ENCODE measurements around the gene FMN1. TPM values are rescaled to one million over a fixed set of nuclear protein-coding genes. Genes with fewer than 3 reads are reported as not detected.
A peak's percentile ranks its signal among the peaks of the same experiment; 100 is the strongest.

FMN1 gene
- total RNA-seq, 2 donors from 2014 or later = 0.60 to 1.1 TPM

- TF ChIP-seq CTCF (conservative IDR thresholded peaks at IDR 0.05) = no peak
- no peaks in the 10 kb centered on the region for H3K9me3 ChIP-seq (ENCODE audit: control insufficient read depth, low read length)
- Mint-ChIP-seq H3K27ac (no peak overlapping the region), H3K9me3 (no peaks in the 10 kb centered on the region), H3K27me3 (ENCODE audit: insufficient read depth) (peaks cover 28% of the 10 kb centered on the region), H3K4me3 (no peak overlapping the region), H3K36me3 (ENCODE audit: low read depth) (no peaks in the 10 kb centered on the region), H3K4me1 (peaks cover 66% of the 10 kb centered on the region)
- WGBS, 2 experiments (ENCODE audit: insufficient coverage in 1 of 2, insufficient read length in 1 of 2) = 67 to 76% methylated on average over 1 to 5 of the region's 5 CpGs
- no peak overlapping the region for H3K27ac ChIP-seq (ENCODE audit: low read depth, low read length)
- H3K36me3 ChIP-seq (ENCODE audit: control insufficient read depth, insufficient read depth, low read length) = no peaks in the 10 kb centered on the region
- peaks cover 32% of the 10 kb centered on the region for H3K4me1 ChIP-seq (ENCODE audit: control insufficient read depth, insufficient read depth, low read length)
- no peak overlapping the region for H3K4me3 ChIP-seq (ENCODE audit: low read length)
- H3K27me3 ChIP-seq (ENCODE audit: control insufficient read depth, insufficient read depth, low read length, poor library complexity, severe bottlenecking) = peaks cover 11% of the 10 kb centered on the region
- H3K9ac ChIP-seq (ENCODE audit: extremely low read depth, low read length, poor library complexity, severe bottlenecking) = no peak overlapping the region
- DNase-seq = no peak
Measured at GRCh38 chr15:33197636-33198035, 3.1 kb upstream of the FMN1 start.

GRCh38 chr15:33194237-33194636 is 277 bp downstream of the FMN1 start:
- H3K36me3 ChIP-seq (ENCODE audit: control insufficient read depth, insufficient read depth, low read length) = no peaks in the 10 kb centered on the region
- DNase-seq = no peak
- H3K27ac Mint-ChIP-seq = peak overlapping the region; percentile 74
- peaks cover 42% of the 10 kb centered on the region for H3K4me1 Mint-ChIP-seq
- H3K27me3 ChIP-seq (ENCODE audit: control insufficient read depth, insufficient read depth, low read length, poor library complexity, severe bottlenecking) = peaks cover 14% of the 10 kb centered on the region
- no peak overlapping the region for H3K9ac ChIP-seq (ENCODE audit: extremely low read depth, low read length, poor library complexity, severe bottlenecking)
- TF ChIP-seq CTCF (conservative IDR thresholded peaks at IDR 0.05) = no peak
- no peaks in the 10 kb centered on the region for H3K9me3 ChIP-seq (ENCODE audit: control insufficient read depth, low read length)
- WGBS, 2 experiments (ENCODE audit: insufficient coverage in 1 of 2, insufficient read length in 1 of 2) = 0 to 11% methylated on average over 3 to 17 of the region's 17 CpGs
- H3K27ac ChIP-seq (ENCODE audit: low read depth, low read length) = no peak overlapping the region
- H3K9me3 Mint-ChIP-seq = no peaks in the 10 kb centered on the region
- peak overlapping the region; percentile 62 for H3K4me3 Mint-ChIP-seq
- peaks cover 18% of the 10 kb centered on the region for H3K4me1 ChIP-seq (ENCODE audit: control insufficient read depth, insufficient read depth, low read length)
- H3K4me3 ChIP-seq (ENCODE audit: low read length) = peak overlapping the region; percentile 69
- no peaks in the 10 kb centered on the region for H3K36me3 Mint-ChIP-seq (ENCODE audit: low read depth)
- H3K27me3 Mint-ChIP-seq (ENCODE audit: insufficient read depth) = peaks cover 31% of the 10 kb centered on the region

GRCh38 chr15:33191591-33191990 is 2.9 kb downstream of the FMN1 start:
- Mint-ChIP-seq H3K36me3 (ENCODE audit: low read depth) (no peaks in the 10 kb centered on the region), H3K27ac (no peak overlapping the region), H3K4me3 (no peak overlapping the region), H3K27me3 (ENCODE audit: insufficient read depth) (peaks cover 31% of the 10 kb centered on the region), H3K9me3 (no peaks in the 10 kb centered on the region), H3K4me1 (peaks cover 31% of the 10 kb centered on the region)
- Histone ChIP-seq H3K4me1 (ENCODE audit: control insufficient read depth, insufficient read depth, low read length) (peaks cover 14% of the 10 kb centered on the region), H3K36me3 (ENCODE audit: control insufficient read depth, insufficient read depth, low read length) (no peaks in the 10 kb centered on the region), H3K27me3 (ENCODE audit: control insufficient read depth, insufficient read depth, low read length, poor library complexity, severe bottlenecking) (peaks cover 14% of the 10 kb centered on the region), H3K27ac (ENCODE audit: low read depth, low read length) (no peak overlapping the region), H3K9ac (ENCODE audit: extremely low read depth, low read length, poor library complexity, severe bottlenecking) (no peak overlapping the region), H3K9me3 (ENCODE audit: control insufficient read depth, low read length) (no peaks in the 10 kb centered on the region), H3K4me3 (ENCODE audit: low read length) (no peak overlapping the region)
- no peak for DNase-seq
- TF ChIP-seq CTCF (conservative IDR thresholded peaks at IDR 0.05) = no peak
- 86 to 95% methylated on average over 2 to 3 of the region's 3 CpGs for WGBS, 2 experiments (ENCODE audit: insufficient coverage in 1 of 2, insufficient read length in 1 of 2)

Measured in endodermal cell (in vitro differentiated cells).